GM21381 (cell line): ENCODE data around the gene MTHFD2.
"Not testable (repeated sequence)": the region's sequence is repeated elsewhere in the genome, so short reads cannot be mapped to it uniquely, and the experiment has no call there.

Experiments used
- ATAC-seq: cut with Tn5 transposase; IDR thresholded peaks from one replicate; pipeline ENCODE4 v1.9.1; 2021; ENCODE audit warnings: mild to moderate bottlenecking, moderate library complexity; ENCODE audit not compliant: unreplicated experiment

MTHFD2 gene

GRCh38 chr2:74226648-74227213, 28.3 kb downstream of the MTHFD2 start:
- ATAC-seq, result no peak

GRCh38 chr2:74227646-74228045, 29.2 kb downstream of the MTHFD2 start:
- ATAC-seq, result no peak

GRCh38 chr2:74228772-74229171, 30.4 kb downstream of the MTHFD2 start:
- ATAC-seq, result no peak

GRCh38 chr2:74229865-74230264, 31.4 kb downstream of the MTHFD2 start:
- ATAC-seq, result not testable (repeated sequence)

GRCh38 chr2:74232426-74232825, 34.0 kb downstream of the MTHFD2 start:
- no peak for ATAC-seq

GRCh38 chr2:74233648-74234047, 35.2 kb downstream of the MTHFD2 start:
- no peak for ATAC-seq

- no peak for ATAC-seq
These were observed 36.6 kb downstream of the MTHFD2 start for GRCh38 chr2:74235041-74235440.

GRCh38 chr2:74238879-74239278, 40.5 kb downstream of the MTHFD2 start:
- no peak for ATAC-seq

- no peak for ATAC-seq
These were observed 40.9 kb downstream of the MTHFD2 start for GRCh38 chr2:74239346-74239745.

- no peak for ATAC-seq
These were observed 44.1 kb downstream of the MTHFD2 start for GRCh38 chr2:74242354-74243071.

- ATAC-seq, result no peak
These were observed 45.9 kb downstream of the MTHFD2 start for GRCh38 chr2:74244286-74244685.

GRCh38 chr2:74246496-74247195, 48.2 kb downstream of the MTHFD2 start:
- ATAC-seq, result no peak

- no peak for ATAC-seq
These were observed 51.1 kb downstream of the MTHFD2 start for GRCh38 chr2:74249406-74250122.

- no peak for ATAC-seq
These were observed 51.8 kb downstream of the MTHFD2 start for GRCh38 chr2:74250189-74250631.

- ATAC-seq, result no peak
These were observed 53.6 kb downstream of the MTHFD2 start for GRCh38 chr2:74252036-74252435.

- no peak for ATAC-seq
These were observed 54.4 kb downstream of the MTHFD2 start for GRCh38 chr2:74252862-74253261.

GRCh38 chr2:74253306-74253970, 55.0 kb downstream of the MTHFD2 start:
- ATAC-seq, result no peak

- no peak for ATAC-seq
These were observed 55.5 kb downstream of the MTHFD2 start for GRCh38 chr2:74253971-74254310.

GRCh38 chr2:74255660-74256213, 57.3 kb downstream of the MTHFD2 start:
- no peak for ATAC-seq

GRCh38 chr2:74259191-74259590, 60.8 kb downstream of the MTHFD2 start:
- ATAC-seq, result no peak

- ATAC-seq, result no peak
These were observed 61.3 kb downstream of the MTHFD2 start for GRCh38 chr2:74259733-74260132.
